ENCODE measurements around the gene MRPS30.

- TF ChIP-seq, protein P1, sequence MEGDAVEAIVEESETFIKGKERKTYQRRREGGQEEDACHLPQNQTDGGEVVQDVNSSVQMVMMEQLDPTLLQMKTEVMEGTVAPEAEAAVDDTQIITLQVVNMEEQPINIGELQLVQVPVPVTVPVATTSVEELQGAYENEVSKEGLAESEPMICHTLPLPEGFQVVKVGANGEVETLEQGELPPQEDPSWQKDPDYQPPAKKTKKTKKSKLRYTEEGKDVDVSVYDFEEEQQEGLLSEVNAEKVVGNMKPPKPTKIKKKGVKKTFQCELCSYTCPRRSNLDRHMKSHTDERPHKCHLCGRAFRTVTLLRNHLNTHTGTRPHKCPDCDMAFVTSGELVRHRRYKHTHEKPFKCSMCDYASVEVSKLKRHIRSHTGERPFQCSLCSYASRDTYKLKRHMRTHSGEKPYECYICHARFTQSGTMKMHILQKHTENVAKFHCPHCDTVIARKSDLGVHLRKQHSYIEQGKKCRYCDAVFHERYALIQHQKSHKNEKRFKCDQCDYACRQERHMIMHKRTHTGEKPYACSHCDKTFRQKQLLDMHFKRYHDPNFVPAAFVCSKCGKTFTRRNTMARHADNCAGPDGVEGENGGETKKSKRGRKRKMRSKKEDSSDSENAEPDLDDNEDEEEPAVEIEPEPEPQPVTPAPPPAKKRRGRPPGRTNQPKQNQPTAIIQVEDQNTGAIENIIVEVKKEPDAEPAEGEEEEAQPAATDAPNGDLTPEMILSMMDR (conservative IDR thresholded peaks at IDR 0.05): peak; percentile 82
- no peak for TF ChIP-seq EZH2 (IDR thresholded peaks at IDR 0.05; ENCODE audit: low read depth)
Measured at GRCh38 chr5:44862808-44863207, 54.1 kb downstream of the MRPS30 start.
